COLO829 (cell line): ENCODE results near the gene HIVEP1.

Source experiments
- DNase-seq: peaks from one replicate; pipeline ENCODE4 v3.0.0; 2012; ENCODE audit warnings: low spot score

HIVEP1 gene

GRCh38 chr6:11994875-11995461 lies 17.1 kb upstream of the HIVEP1 start:
- DNase-seq = no peak

GRCh38 chr6:11996751-11997150 lies 15.4 kb upstream of the HIVEP1 start:
- DNase-seq = no peak

GRCh38 chr6:11999246-11999645 lies 12.9 kb upstream of the HIVEP1 start:
- DNase-seq = no peak

- no peak for DNase-seq
These were observed 11.9 kb upstream of the HIVEP1 start for GRCh38 chr6:12000174-12000573.

GRCh38 chr6:12001004-12001705 lies 11.0 kb upstream of the HIVEP1 start:
- DNase-seq = no peak

GRCh38 chr6:12001706-12002435 lies 10.2 kb upstream of the HIVEP1 start:
- DNase-seq = no peak

- DNase-seq = no peak
These were observed 4.6 kb upstream of the HIVEP1 start for GRCh38 chr6:12007473-12007872.

GRCh38 chr6:12007887-12008286 lies 4.2 kb upstream of the HIVEP1 start:
- no peak for DNase-seq

- DNase-seq = peak; percentile 51
These were observed 3.5 kb upstream of the HIVEP1 start for GRCh38 chr6:12008366-12009179.

GRCh38 chr6:12009180-12009685 lies 2.9 kb upstream of the HIVEP1 start:
- no peak for DNase-seq

- no peak for DNase-seq
These were observed 2.1 kb upstream of the HIVEP1 start for GRCh38 chr6:12009876-12010634.

- no peak for DNase-seq
These were observed 1.4 kb upstream of the HIVEP1 start for GRCh38 chr6:12010635-12011275.

GRCh38 chr6:12011276-12012037 lies 655 bp upstream of the HIVEP1 start:
- DNase-seq = peak; percentile 97

- peak; percentile 57 for DNase-seq
These were observed 620 bp downstream of the HIVEP1 start for GRCh38 chr6:12012558-12013306.

- DNase-seq = peak; percentile 25
These were observed 1.2 kb downstream of the HIVEP1 start for GRCh38 chr6:12013307-12013719.

GRCh38 chr6:12014027-12014872 lies 2.1 kb downstream of the HIVEP1 start:
- no peak for DNase-seq

- DNase-seq = no peak
These were observed 2.7 kb downstream of the HIVEP1 start for GRCh38 chr6:12014873-12015149.

- DNase-seq = no peak
These were observed 5.2 kb downstream of the HIVEP1 start for GRCh38 chr6:12017263-12017662.
